GM12878 (cell line): ENCODE measurements around the gene MAP4K2. TPM values are rescaled to one million over a fixed set of nuclear protein-coding genes. Genes with fewer than 3 reads are reported as not detected.
A peak's percentile ranks its signal among the peaks of the same experiment; 100 is the strongest.

ENCODE experiments used
- BMI1 ChIP-seq: fragments of 450-650 bp; IDR thresholded peaks from 2 replicates; pipeline ENCODE4 v1.6.1; 2016; ENCODE audit warnings: mild to moderate bottlenecking, moderate library complexity, borderline replicate concordance
- BRCA1 ChIP-seq: IDR thresholded peaks from 2 replicates; pipeline ENCODE4 v1.6.1; 2011; ENCODE audit warnings: low read depth, low read length, improper control_type of control experiment
- CBX3 ChIP-seq: fragments of 200-600 bp; sonication (generic); IDR thresholded peaks from 2 replicates; pipeline ENCODE4 v1.6.1; 2016; ENCODE audit warnings: low read depth, borderline replicate concordance
- CREM ChIP-seq: IDR thresholded peaks from 2 replicates; pipeline ENCODE4 v1.6.1; 2014; ENCODE audit warnings: antibody characterized with exemption, low read depth
- EED ChIP-seq: sonication (generic); IDR thresholded peaks from 2 replicates; pipeline ENCODE4 v1.6.1; 2016; ENCODE audit warnings: antibody characterized with exemption, low read depth
- ETV6 ChIP-seq, 2 experiments: fragments of 450-650 bp in 1 of 2; IDR thresholded peaks in 1 of 2; conservative IDR thresholded peaks in 1 of 2; 2 replicates each; pipeline ENCODE4 v1.6.1; 2014; ENCODE audit warnings: antibody characterized with exemption in 1 of 2, borderline replicate concordance in 1 of 2, low read depth in 1 of 2, mild to moderate bottlenecking in 1 of 2, moderate library complexity in 1 of 2
- EZH2 ChIP-seq: IDR thresholded peaks from 2 replicates; pipeline ENCODE4 v1.6.1; 2012; ENCODE audit warnings: low read depth, mild to moderate bottlenecking, control low read depth, inconsistent platforms, low read length, borderline replicate concordance; ENCODE audit not compliant: control insufficient read depth
- IKZF1 ChIP-seq: fragments of 450-650 bp; conservative IDR thresholded peaks from 2 replicates; pipeline ENCODE4 v1.6.1; 2017; ENCODE audit warnings: antibody characterized with exemption, mild to moderate bottlenecking
- MEF2A ChIP-seq: IDR thresholded peaks from 2 replicates; pipeline ENCODE4 v1.6.1; 2011; ENCODE audit warnings: low read depth, mild to moderate bottlenecking, low read length, moderate library complexity; ENCODE audit not compliant: insufficient read depth
- NFYA ChIP-seq: IDR thresholded peaks from 2 replicates; pipeline ENCODE4 v1.6.1; 2011; ENCODE audit warnings: low read depth, mild to moderate bottlenecking, low read length, improper control_type of control experiment, borderline replicate concordance
- NR2C2 ChIP-seq: IDR thresholded peaks from 2 replicates; pipeline ENCODE4 v1.6.1; 2011; ENCODE audit warnings: borderline replicate concordance, low read depth; ENCODE audit not compliant: control insufficient read depth, insufficient read length
- POLR2AphosphoS5 ChIP-seq: IDR thresholded peaks from 2 replicates; pipeline ENCODE4 v1.6.1; 2011; ENCODE audit warnings: mild to moderate bottlenecking, low read length, inconsistent platforms
- POU2F2 ChIP-seq: IDR thresholded peaks from 3 replicates; pipeline ENCODE4 v1.6.1; 2011; ENCODE audit warnings: low read depth, mild to moderate bottlenecking, low read length, borderline replicate concordance
- RBBP5 ChIP-seq: fragments of 200-600 bp; sonication (generic); conservative IDR thresholded peaks from 2 replicates; pipeline ENCODE4 v1.6.1; 2016
- SIN3A ChIP-seq: IDR thresholded peaks from 2 replicates; pipeline ENCODE4 v1.6.1; 2012; ENCODE audit warnings: low read depth, low read length, improper control_type of control experiment
- SKIL ChIP-seq: fragments of 450-650 bp; IDR thresholded peaks from 2 replicates; pipeline ENCODE4 v1.6.1; 2017; ENCODE audit warnings: mild to moderate bottlenecking, low read depth, inconsistent platforms; ENCODE audit not compliant: poor library complexity, severe bottlenecking
- SMAD1 ChIP-seq: fragments of 450-650 bp; IDR thresholded peaks from 2 replicates; pipeline ENCODE4 v1.6.1; 2018; ENCODE audit warnings: mild to moderate bottlenecking, low read depth; ENCODE audit not compliant: partially characterized antibody
- SREBF1 ChIP-seq: IDR thresholded peaks from 2 replicates; pipeline ENCODE4 v1.6.1; 2012; ENCODE audit warnings: mild to moderate bottlenecking, low read length
- SRF ChIP-seq, 2 experiments: IDR thresholded peaks; 2 replicates each; pipeline ENCODE4 v1.6.1; 2011; ENCODE audit warnings: low read depth in 2 of 2, low read length in 2 of 2, mild to moderate bottlenecking in 1 of 2, moderate library complexity in 1 of 2
- SUZ12 ChIP-seq: fragments of 200-600 bp; sonication (generic); IDR thresholded peaks from one replicate; pipeline ENCODE4 v1.6.1; 2018; ENCODE audit warnings: antibody characterized with exemption, mild to moderate bottlenecking; ENCODE audit not compliant: unreplicated experiment
- TBL1XR1 ChIP-seq: IDR thresholded peaks from 2 replicates; pipeline ENCODE4 v1.6.1; 2012; ENCODE audit warnings: low read depth, low read length, improper control_type of control experiment
- WRNIP1 ChIP-seq: IDR thresholded peaks from 2 replicates; pipeline ENCODE4 v1.6.1; 2011; ENCODE audit warnings: low read depth, low read length, improper control_type of control experiment, borderline replicate concordance
- ZNF217 ChIP-seq: fragments of 450-650 bp; IDR thresholded peaks from 2 replicates; pipeline ENCODE4 v1.6.1; 2017; ENCODE audit warnings: antibody characterized with exemption, mild to moderate bottlenecking
- ZNF24 ChIP-seq: fragments of 450-650 bp; IDR thresholded peaks from 2 replicates; pipeline ENCODE4 v1.6.1; 2017; ENCODE audit warnings: antibody characterized with exemption, mild to moderate bottlenecking
- polyA plus RNA-seq, 11 experiments: library from polyadenylated mRNA; depleted of rRNA in 4 of 11; unstranded in 6 of 11; stranded (reverse) in 5 of 11; fragments of >200 nt; fragmentation: Nextera tagmentation in 4 of 11; fragmentation: Illumina TruSeq in 1 of 11; extraction: Ambion mirVana in 4 of 11; extraction: Trizol in 1 of 11; gene quantifications; 1 replicate in 1 of 11; 2 replicates in 10 of 11; pipeline versions ENCODE4 v1.2.1 to v1.2.3, GENCODE V29; 2011 to 2016; ENCODE audit warnings: inconsistent platforms in 2 of 11, missing spikeins in 2 of 11, low read depth in 1 of 11
- total RNA-seq, 4 experiments: library from RNA; depleted of rRNA in 3 of 4; stranded (reverse); fragments of >200 nt in 3 of 4; fragmentation: Illumina TruSeq in 1 of 4; extraction: Trizol in 1 of 4; gene quantifications; 2 replicates each; pipeline versions ENCODE4 v1.2.1 to v1.2.3, GENCODE V29; 2013 to 2021
- TF ChIP-seq, protein P1 (sequence below): IDR thresholded peaks from 2 replicates; pipeline ENCODE4 v1.6.1; 2012; ENCODE audit warnings: improper control_type of control experiment, low read depth, low read length; ENCODE audit not compliant: insufficient replicate concordance

The MAP4K2 gene
- total and polyA plus RNA-seq, 10 of the 15 experiments (the other 5 are each of a cell fraction or from before 2014, with no cell fraction given): 0.98 to 78.1 (median 48.9) TPM

DNA sequence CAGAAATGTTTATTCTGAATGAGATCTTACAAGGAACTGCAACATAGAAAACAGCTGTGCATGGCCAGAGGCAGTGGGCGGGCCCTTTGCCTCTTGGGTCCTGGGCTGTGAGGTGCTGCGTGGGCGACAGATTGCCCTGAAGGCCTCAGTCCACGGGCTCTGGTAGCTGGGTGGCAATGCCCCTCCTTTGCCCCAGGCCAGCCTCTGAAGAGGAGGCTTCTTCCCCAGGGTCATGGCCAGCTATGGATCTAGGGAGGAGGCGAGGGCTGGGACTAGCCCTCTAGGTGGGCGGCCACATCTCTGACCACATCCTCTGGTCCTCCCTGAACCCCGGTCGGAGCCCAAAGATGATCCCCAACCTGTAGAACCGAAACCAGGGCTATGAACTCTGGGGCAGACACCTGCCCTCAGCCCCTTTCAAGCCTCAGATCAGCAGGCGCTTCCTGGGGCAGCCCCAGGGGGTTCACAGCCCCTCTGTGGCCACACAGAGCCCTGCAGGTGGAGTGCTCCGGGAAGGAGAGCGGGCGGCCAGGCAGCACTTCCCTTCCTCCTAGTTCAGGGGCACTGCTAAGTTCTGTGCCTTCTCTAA lies 48.1 kb upstream of the MAP4K2 start (continued):
- TF ChIP-seq SUZ12 (no peak), EZH2 (no peak), BMI1 (no peak; the same call in 1 of the 2 replicates), ZNF24 (no peak), NR2C2 (no peak), RBBP5 (no peak), MEF2A (peak; percentile 79), IKZF1 (peak; percentile 98), CREM (peak; percentile 79), POU2F2 (peak; percentile 77), ZNF217 (no peak), TBL1XR1 (peak; percentile 93), SMAD1 (no peak), ETV6 (conservative IDR thresholded peaks at IDR 0.05 in 1 of 2, IDR thresholded peaks at IDR 0.05 in 1 of 2; ENCODE audit: borderline replicate concordance in 1 of 2, low read depth in 1 of 2) (peak in 1 of 2 experiments; percentile 81; a peak in 1 of 4 replicates), SREBF1 (no peak), SRF (IDR thresholded peaks at IDR 0.05; ENCODE audit: low read depth in 2 of 2, low read length in 2 of 2) (no peak), WRNIP1 (no peak), BRCA1 (no peak), SKIL (peak; percentile 90), POLR2AphosphoS5 (peak; percentile 53), EED (peak; percentile 98), SIN3A (no peak), NFYA (no peak), CBX3 (no peak)
- TF ChIP-seq, protein P1, sequence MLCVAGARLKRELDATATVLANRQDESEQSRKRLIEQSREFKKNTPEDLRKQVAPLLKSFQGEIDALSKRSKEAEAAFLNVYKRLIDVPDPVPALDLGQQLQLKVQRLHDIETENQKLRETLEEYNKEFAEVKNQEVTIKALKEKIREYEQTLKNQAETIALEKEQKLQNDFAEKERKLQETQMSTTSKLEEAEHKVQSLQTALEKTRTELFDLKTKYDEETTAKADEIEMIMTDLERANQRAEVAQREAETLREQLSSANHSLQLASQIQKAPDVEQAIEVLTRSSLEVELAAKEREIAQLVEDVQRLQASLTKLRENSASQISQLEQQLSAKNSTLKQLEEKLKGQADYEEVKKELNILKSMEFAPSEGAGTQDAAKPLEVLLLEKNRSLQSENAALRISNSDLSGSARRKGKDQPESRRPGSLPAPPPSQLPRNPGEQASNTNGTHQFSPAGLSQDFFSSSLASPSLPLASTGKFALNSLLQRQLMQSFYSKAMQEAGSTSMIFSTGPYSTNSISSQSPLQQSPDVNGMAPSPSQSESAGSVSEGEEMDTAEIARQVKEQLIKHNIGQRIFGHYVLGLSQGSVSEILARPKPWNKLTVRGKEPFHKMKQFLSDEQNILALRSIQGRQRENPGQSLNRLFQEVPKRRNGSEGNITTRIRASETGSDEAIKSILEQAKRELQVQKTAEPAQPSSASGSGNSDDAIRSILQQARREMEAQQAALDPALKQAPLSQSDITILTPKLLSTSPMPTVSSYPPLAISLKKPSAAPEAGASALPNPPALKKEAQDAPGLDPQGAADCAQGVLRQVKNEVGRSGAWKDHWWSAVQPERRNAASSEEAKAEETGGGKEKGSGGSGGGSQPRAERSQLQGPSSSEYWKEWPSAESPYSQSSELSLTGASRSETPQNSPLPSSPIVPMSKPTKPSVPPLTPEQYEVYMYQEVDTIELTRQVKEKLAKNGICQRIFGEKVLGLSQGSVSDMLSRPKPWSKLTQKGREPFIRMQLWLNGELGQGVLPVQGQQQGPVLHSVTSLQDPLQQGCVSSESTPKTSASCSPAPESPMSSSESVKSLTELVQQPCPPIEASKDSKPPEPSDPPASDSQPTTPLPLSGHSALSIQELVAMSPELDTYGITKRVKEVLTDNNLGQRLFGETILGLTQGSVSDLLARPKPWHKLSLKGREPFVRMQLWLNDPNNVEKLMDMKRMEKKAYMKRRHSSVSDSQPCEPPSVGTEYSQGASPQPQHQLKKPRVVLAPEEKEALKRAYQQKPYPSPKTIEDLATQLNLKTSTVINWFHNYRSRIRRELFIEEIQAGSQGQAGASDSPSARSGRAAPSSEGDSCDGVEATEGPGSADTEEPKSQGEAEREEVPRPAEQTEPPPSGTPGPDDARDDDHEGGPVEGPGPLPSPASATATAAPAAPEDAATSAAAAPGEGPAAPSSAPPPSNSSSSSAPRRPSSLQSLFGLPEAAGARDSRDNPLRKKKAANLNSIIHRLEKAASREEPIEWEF: peak; percentile 75
